Measurements from ENCODE around the gene TMX1. TPM values are rescaled to one million over a fixed set of nuclear protein-coding genes. Genes with fewer than 3 reads are reported as not detected.

TMX1 gene
- total and polyA plus RNA-seq, 9 donors = 11.2 to 28.7 (median 18.8) TPM

GRCh38 chr14:51242545-51243490 is 2.8 kb downstream of the TMX1 start:
- 68 to 73% (median 70%) methylated on average over 7 of the region's 7 CpGs for WGBS, 3 donors
- H3K9me3 ChIP-seq = no peaks in the 10 kb centered on the region

GRCh38 chr14:51244591-51244990 is 4.5 kb downstream of the TMX1 start:
- H3K4me3 ChIP-seq = no peak overlapping the region
- no peak for DNase-seq
- H3K4me1 ChIP-seq (ENCODE audit: insufficient read depth) = peaks cover 1% of the 10 kb centered on the region
- H3K9me3 ChIP-seq = no peaks in the 10 kb centered on the region
- intact Hi-C loops (cut with DNase I) = no loop called here
- TF ChIP-seq EP300 (IDR thresholded peaks at IDR 0.05) (no peak), CTCF (IDR thresholded peaks at IDR 0.05) (no peak), POLR2A (IDR thresholded peaks at IDR 0.05) (no peak)
- H3K27me3 ChIP-seq = no peaks in the 10 kb centered on the region
- H3K27ac ChIP-seq = no peak overlapping the region
- 96 to 97% (median 96%) methylated on average over 5 of the region's 5 CpGs for WGBS, 3 donors
- no peaks in the 10 kb centered on the region for H3K36me3 ChIP-seq

More at GRCh38 chr14:51242545-51243490, 2.8 kb downstream of the TMX1 start:
- Histone ChIP-seq H3K27ac (no peak overlapping the region), H3K36me3 (no peaks in the 10 kb centered on the region), H3K27me3 (no peaks in the 10 kb centered on the region), H3K4me3 (no peak overlapping the region), H3K4me1 (ENCODE audit: insufficient read depth) (peaks cover 1% of the 10 kb centered on the region)
- TF ChIP-seq EP300 (IDR thresholded peaks at IDR 0.05) = no peak
- TF ChIP-seq CTCF (IDR thresholded peaks at IDR 0.05) = no peak
- TF ChIP-seq POLR2A (IDR thresholded peaks at IDR 0.05) = no peak
- no peak for DNase-seq
- intact Hi-C loops (cut with DNase I) = no loop called here

GRCh38 chr14:51246032-51246431 is 6.0 kb downstream of the TMX1 start:
- intact Hi-C loops (cut with DNase I) = no loop called here
- 71 to 81% (median 74%) methylated on average over 4 of the region's 4 CpGs for WGBS, 3 donors
- no peaks in the 10 kb centered on the region for H3K27me3 ChIP-seq
- no peaks in the 10 kb centered on the region for H3K9me3 ChIP-seq
- H3K36me3 ChIP-seq = no peaks in the 10 kb centered on the region
- peaks cover 1% of the 10 kb centered on the region for H3K4me1 ChIP-seq (ENCODE audit: insufficient read depth)
- TF ChIP-seq POLR2A (IDR thresholded peaks at IDR 0.05) (no peak), CTCF (IDR thresholded peaks at IDR 0.05) (no peak), EP300 (IDR thresholded peaks at IDR 0.05) (no peak)
- no peak for DNase-seq
- H3K4me3 ChIP-seq = no peak overlapping the region
- H3K27ac ChIP-seq = no peak overlapping the region

GRCh38 chr14:51248016-51248987 is 8.3 kb downstream of the TMX1 start:
- Histone ChIP-seq H3K27ac (no peak overlapping the region), H3K4me1 (ENCODE audit: insufficient read depth) (peaks cover 1% of the 10 kb centered on the region), H3K9me3 (no peaks in the 10 kb centered on the region), H3K27me3 (no peaks in the 10 kb centered on the region), H3K36me3 (no peaks in the 10 kb centered on the region), H3K4me3 (no peak overlapping the region)
- WGBS, 3 donors = 89 to 92% (median 89%) methylated on average over 4 of the region's 4 CpGs
- intact Hi-C loops (cut with DNase I) = no loop called here
- TF ChIP-seq POLR2A (IDR thresholded peaks at IDR 0.05) = no peak
- no peak for TF ChIP-seq CTCF (IDR thresholded peaks at IDR 0.05)
- TF ChIP-seq EP300 (IDR thresholded peaks at IDR 0.05) = no peak
- no peak for DNase-seq
